Stimulated activated CD4-positive, alpha-beta T cell treated with anti-CD3 and anti-CD28 coated beads, Interleukin-15, amount 100 ng/mL, for 1 hour (primary cell): Measurements from ENCODE around the gene GNS.
"Not testable (repeated sequence)": the region's sequence is repeated elsewhere in the genome, so short reads cannot be mapped to it uniquely, and the experiment has no call there.

Source experiments
- DNase-seq, 2 donors: peaks; one replicate each; pipeline ENCODE4 v3.0.0-alpha.2; 2020; ENCODE audit warnings: low read depth in 1 of 2, low spot score in 1 of 2

Gene GNS

DNA sequence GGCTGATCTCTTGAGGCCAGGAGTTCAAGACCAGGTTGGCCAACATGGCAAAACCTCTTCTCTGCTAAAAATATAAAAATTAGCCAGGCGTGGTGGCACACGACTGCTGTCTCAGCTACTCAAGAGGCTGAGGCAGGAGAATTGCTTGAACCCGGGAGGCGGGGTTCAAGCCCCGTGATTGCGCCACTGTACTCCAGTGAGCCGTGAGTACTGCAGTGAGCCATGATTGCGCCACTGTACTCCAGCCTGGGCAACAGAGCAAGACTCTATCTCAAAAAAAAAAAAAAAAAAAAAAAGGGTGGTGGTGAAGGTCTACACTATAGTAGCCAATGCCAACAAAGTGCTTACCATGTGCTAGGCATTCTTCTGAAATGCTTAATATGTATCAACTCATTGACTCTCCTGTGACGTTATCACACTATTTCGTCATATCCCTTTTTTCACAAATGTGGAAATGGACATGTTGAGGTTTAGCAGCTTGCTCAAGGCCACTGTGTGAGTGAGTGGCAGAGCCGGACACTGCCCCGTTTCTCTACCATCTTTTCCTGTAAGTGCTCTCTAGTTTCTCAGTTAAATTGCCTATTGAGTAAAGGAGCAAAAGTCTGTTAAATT is 59.6 kb downstream of the GNS start:
- DNase-seq = no peak

- DNase-seq = no peak
These were observed 63.0 kb downstream of the GNS start for GRCh38 chr12:64696080-64696741.

DNA sequence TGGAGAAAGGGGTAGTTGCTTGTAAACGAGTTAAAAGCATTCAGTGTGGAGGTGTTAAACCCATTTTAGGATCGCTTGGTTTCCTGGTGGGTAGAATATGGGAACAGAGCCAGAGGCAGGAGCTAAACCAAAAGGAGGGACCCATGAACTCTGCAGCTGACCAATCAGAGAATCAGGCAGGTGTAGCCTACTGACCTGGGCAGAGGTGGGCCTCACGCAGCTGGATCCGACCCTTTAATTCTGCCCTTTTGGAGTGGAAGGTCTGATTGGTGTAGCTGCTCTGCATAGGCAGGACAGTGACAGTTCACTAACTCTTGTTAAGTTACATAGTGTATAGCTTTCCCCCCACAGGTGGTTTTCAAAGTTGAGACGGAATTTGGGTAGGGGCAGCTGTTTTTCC is 63.7 kb downstream of the GNS start:
- DNase-seq = no peak

DNA sequence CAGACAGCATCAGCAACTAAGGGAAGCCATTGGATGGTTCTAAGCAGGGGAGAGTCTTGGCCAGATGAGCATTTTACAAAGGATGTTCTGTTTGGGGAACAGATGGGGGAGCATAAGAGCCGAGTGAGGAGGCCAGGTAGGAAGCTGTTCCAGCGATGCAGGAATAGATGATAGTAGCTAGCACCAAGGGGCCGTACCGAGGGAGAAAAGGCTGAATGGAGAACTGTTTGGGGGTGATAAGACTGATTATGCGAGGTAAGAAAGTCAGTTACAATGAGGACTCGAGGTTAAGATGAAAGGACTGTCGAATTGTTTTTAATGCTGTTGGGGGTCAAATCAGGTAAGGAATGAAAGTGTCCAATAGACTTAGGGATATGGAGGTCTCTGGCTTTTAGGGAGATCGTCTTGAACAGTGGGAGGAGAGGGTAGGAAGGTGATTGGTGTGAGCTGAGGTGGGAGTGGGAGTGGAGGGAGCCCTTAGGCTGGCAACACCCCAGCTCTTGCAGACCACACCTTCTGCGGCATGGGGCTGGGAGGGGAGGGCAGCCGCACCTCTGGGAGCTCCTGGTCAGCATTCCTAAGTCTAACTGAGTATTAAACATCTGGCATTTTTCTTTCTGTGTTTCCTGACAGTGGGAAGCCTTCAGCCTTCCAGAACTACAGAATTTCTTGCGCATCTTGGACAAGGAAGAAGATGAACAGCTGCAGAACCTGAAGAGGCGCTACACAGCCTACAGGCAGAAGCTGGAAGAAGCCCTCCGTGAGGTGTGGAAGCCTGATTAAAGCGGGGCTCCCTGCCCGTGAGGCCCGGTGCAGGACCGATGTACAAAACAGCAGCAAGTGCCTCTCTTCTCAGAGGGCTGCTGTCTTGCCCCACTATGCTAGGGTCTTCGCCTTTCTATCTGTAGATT is 64.8 kb downstream of the GNS start:
- DNase-seq = no peak

GRCh38 chr12:64691795-64692583 is 67.2 kb downstream of the GNS start:
- DNase-seq = no peak

- no peak for DNase-seq
These were observed 67.9 kb downstream of the GNS start for GRCh38 chr12:64691227-64691794.

DNA sequence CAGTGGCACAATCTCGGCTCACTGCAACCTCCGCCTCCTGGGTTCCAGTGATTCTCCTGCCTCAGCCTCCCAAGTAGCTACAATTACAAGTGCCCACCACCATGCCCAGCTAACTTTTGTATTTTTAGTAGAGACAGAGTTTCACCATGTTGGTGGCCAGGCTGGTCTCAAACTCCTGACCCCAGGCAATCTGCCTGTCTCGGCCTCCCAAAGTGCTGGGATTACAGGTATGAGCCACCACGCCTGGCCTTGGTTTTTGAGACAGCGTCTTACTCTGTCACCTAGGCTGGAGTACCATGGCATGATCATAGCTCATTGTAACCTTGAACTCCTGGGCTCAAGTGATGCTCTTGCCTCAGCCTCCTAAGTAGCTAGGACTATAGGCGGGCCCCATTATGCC is 69.0 kb downstream of the GNS start:
- DNase-seq = not testable (repeated sequence)

DNA sequence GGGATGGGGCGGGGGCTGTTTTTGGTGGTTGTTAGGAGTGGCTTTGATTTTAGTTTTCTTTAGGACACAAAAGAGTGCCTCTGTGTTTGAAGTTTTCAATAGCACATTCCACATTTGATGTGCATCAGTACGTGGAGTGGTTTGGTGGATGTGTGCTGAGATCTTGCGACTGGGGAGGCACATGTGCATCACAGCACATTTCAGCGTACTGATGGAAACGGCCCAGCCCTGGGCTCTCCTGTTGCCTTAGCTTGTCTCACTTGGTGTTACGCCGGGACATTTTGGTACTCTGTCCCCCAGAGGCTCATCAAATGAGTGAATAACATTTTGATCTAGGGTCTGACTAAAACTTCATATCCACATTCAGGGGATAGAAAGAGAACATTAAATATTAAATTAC is 70.5 kb downstream of the GNS start:
- DNase-seq = no peak

DNA sequence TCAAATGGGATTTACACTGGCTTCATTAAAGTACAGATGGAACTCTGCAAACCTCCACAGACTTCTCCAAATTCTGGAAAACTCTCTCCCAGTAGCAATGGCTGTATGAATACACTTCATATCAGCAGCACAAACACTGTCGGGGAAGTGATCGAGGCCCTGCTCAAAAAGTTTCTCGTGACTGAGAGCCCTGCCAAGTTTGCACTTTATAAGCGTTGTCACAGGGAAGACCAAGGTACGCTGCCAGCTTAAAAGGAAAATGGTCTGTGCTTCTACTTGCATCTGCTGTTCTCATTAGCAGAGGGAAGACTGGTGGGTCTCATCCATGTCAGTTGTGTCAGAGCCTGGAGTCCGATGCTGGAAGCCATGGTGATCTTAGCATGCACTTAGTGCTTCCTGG is 71.0 kb downstream of the GNS start:
- no peak for DNase-seq

DNA sequence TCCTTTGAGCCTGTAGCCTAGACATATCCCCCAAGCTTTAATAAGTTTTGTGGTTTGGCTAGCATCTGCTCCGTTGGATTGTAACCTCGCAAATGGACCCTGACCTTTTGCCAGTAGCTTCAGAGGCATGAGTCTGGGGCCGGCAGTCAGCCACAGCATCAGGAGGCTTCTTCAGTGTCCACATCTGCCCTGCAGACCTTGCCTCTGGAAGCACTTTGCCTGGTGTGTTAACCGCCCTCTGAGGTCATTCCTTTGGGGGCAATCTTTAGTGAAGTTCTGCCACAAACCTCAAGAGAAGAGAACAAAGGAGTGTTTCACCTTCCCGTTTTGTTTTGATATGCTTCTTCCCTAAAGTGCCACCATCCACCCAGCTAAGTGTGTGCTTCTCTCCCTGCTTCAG is 71.4 kb downstream of the GNS start:
- no peak for DNase-seq

DNA sequence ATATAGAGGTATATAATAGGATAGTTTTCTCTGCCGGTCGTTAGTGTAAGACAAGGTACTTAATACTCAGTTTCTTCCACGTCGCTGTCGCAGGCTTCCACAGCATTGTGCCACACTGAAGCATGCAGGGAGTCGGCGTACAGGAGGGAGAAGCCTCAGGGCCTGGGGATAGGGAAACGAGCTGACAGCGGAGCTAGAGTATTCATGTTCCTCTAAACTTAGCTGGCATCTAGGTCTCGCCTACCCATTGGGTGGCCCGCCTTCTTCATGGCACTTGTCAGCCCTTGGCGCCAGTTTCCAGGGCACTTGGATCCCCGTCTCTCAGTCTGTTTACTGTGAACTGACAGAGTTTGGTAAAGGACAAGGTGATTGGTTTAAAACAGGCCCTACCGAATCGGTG is 73.6 kb downstream of the GNS start:
- no peak for DNase-seq

- no peak for DNase-seq
These were observed 74.2 kb downstream of the GNS start for GRCh38 chr12:64685050-64685449.

GRCh38 chr12:64683816-64684543 is 75.2 kb downstream of the GNS start:
- no peak for DNase-seq

- DNase-seq = no peak
These were observed 76.5 kb downstream of the GNS start for GRCh38 chr12:64682572-64683277.

DNA sequence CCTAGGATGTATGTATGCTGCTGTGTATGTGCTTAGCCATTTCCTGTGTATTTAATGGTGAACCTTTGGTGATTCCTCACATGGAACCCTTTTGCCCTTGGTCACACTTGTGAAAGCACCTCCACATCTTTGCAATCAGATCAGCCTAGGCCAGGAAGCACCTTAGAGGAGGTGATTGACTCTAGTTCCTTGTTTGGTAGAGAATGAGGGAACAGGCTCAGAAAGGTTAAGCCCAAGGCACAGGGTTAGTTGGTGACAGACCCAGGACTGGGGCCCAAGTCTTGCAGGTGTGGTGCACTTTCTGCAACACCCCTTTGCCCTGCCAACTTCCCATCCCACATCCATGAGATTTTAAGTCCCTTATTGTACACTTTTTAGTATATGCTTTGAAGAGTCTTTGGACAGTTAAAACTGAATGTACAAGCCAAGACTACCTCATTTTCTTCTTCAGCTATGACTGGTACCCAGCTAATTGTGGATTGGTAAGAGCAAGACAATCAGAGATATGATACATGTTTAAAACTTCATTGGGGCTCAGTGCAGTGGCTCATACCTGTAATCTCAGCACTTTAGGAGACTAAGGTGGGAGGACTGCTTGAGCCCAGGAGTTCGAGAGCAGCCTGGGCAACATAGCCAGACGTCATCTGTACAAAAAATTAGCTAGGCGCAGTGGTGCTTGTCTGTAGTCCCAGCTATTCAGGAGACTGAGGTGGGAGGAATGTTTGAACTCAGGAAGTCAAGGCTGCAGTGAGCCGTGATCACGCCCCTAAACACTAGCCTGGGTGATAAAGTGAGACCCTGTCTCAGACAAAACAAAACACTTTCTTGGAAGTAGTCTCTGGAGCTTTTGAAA is 77.8 kb downstream of the GNS start:
- no peak for DNase-seq

DNA sequence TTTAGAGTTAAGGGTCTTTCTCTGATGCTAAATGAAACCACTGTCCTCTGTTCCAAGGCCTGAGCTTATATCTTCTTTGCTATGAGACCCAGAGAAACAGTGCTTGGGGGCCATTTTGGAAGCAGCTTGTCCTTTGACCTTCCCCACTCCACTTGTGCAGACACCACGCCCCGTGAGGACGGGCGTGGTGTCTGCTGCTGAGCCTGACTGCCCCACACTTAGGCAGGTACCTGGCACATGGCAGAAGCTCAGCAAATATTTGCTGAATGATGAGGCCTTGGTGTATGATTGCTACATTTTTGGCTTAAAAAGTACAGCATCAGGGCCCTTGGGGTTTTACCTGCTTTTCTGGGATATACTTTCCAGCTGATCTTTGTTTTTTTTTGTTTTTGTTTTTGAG is 79.0 kb downstream of the GNS start:
- no peak for DNase-seq

DNA sequence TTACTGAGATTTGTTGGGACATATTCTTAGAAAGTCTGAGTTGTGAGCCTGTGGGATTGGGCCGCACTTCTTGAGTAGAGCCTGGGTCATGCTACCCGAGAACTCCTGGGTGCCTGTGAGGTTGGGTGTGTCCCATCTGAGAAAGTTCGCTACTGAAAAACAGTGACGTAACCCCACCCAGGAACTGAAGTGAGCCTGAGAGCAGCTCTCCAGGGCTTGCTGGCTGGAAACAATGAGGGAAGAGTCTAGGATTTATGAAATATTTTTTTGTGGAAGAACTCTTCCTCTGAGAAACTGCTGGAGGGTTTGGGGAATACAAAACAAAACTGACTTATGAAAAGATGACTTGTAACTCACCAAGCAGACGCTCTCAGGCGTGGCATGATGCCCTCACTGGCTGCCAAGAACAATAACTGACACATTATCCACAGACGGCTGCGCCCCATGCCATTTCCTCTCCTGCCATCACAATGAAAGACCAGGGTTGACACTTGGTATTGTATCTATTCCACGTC is 79.7 kb downstream of the GNS start:
- DNase-seq = peak in 1 of 2 donors; percentile 27

GRCh38 chr12:64678835-64679234 is 80.4 kb downstream of the GNS start:
- DNase-seq = no peak

- no peak for DNase-seq
These were observed 81.0 kb downstream of the GNS start for GRCh38 chr12:64678248-64678647.
